HepG2 (cell line): ENCODE data around the gene HP1BP3. TPM values are rescaled to one million over a fixed set of nuclear protein-coding genes. Genes with fewer than 3 reads are reported as not detected.

Experiments
- ADNP ChIP-seq: sonication (generic); formaldehyde crosslinking; IDR thresholded peaks from 2 replicates; pipeline ENCODE4 v1.4.0; 2020; ENCODE audit warnings: missing genetic modification reagents
- DPF2 ChIP-seq: sonication (generic); formaldehyde crosslinking; IDR thresholded peaks from 2 replicates; pipeline ENCODE4 v1.4.0; 2020; ENCODE audit warnings: mild to moderate bottlenecking, low read depth, missing genetic modification reagents, borderline replicate concordance
- DZIP1 ChIP-seq: sonication (generic); formaldehyde crosslinking; IDR thresholded peaks from 2 replicates; pipeline ENCODE4 v1.5.0; 2020; ENCODE audit warnings: mild to moderate bottlenecking, missing genetic modification reagents
- KMT2B ChIP-seq: IDR thresholded peaks from 2 replicates; pipeline ENCODE4 v1.6.1; 2016; ENCODE audit warnings: missing genetic modification reagents, missing compliant biosample characterization
- MYC ChIP-seq: sonication (generic); formaldehyde crosslinking; IDR thresholded peaks from 2 replicates; pipeline ENCODE4 v1.9.0; 2021; ENCODE audit warnings: missing genetic modification reagents, borderline replicate concordance
- NCOR1 ChIP-seq: fragments of 200-600 bp; sonication (generic); IDR thresholded peaks from 2 replicates; pipeline ENCODE4 v1.7.0; 2017; ENCODE audit warnings: antibody characterized with exemption, low read length, borderline replicate concordance
- NFE2L1 ChIP-seq: sonication (generic); formaldehyde crosslinking; IDR thresholded peaks from 2 replicates; pipeline ENCODE4 v1.4.0; 2020; ENCODE audit warnings: missing genetic modification reagents, mild to moderate bottlenecking, borderline replicate concordance
- PAF1 ChIP-seq: IDR thresholded peaks from 2 replicates; pipeline ENCODE4 v1.6.1; 2016; ENCODE audit warnings: missing genetic modification reagents, missing compliant biosample characterization
- RBM22 ChIP-seq: fragments of 200-400 bp; formaldehyde crosslinking; optimal IDR thresholded peaks from 2 replicates; pipeline ENCODE3; 2017; ENCODE audit warnings: mild to moderate bottlenecking, low read length, moderate library complexity
- RXRA ChIP-seq: sonication (generic); formaldehyde crosslinking; IDR thresholded peaks from 2 replicates; pipeline ENCODE4 v1.5.1; 2020; ENCODE audit warnings: missing genetic modification reagents
- SMYD3 ChIP-seq: sonication (generic); formaldehyde crosslinking; IDR thresholded peaks from 2 replicates; pipeline ENCODE4 v1.8.1; 2023; ENCODE audit warnings: mild to moderate bottlenecking, missing genetic modification reagents
- STAT5B ChIP-seq: sonication (generic); formaldehyde crosslinking; IDR thresholded peaks from 2 replicates; pipeline ENCODE4 v1.4.0; 2020; ENCODE audit warnings: missing genetic modification reagents
- TBP ChIP-seq: sonication (generic); formaldehyde crosslinking; IDR thresholded peaks from 2 replicates; pipeline ENCODE4 v1.5.0; 2020; ENCODE audit warnings: missing genetic modification reagents
- ZBTB43 ChIP-seq: sonication (generic); formaldehyde crosslinking; conservative IDR thresholded peaks from 2 replicates; pipeline ENCODE4 v1.4.0; 2020; ENCODE audit warnings: missing genetic modification reagents
- ZC3H13 ChIP-seq: sonication (generic); formaldehyde crosslinking; IDR thresholded peaks from 2 replicates; pipeline ENCODE4 v1.8.1; 2023; ENCODE audit warnings: mild to moderate bottlenecking, missing genetic modification reagents, moderate library complexity
- ZFP36 ChIP-seq: fragments of 150-350 bp; IDR thresholded peaks from 2 replicates; pipeline ENCODE4 v1.6.1; 2018; ENCODE audit warnings: borderline replicate concordance, low read length, low read depth; ENCODE audit not compliant: partially characterized antibody
- ZNF564 ChIP-seq: sonication (generic); formaldehyde crosslinking; IDR thresholded peaks from 2 replicates; pipeline ENCODE4 v1.8.1; 2023; ENCODE audit warnings: mild to moderate bottlenecking, missing genetic modification reagents
- polyA plus RNA-seq, 8 experiments: library from polyadenylated mRNA; depleted of rRNA in 3 of 8; stranded (reverse) in 7 of 8; unstranded in 1 of 8; fragments of >200 nt; fragmentation: Illumina TruSeq in 4 of 8; extraction: Trizol in 4 of 8; gene quantifications; 2 replicates each; pipeline versions ENCODE4 v1.2.1 to v1.2.3, GENCODE V29; 2011 to 2016; ENCODE audit warnings: low read depth in 4 of 8, missing spikeins in 1 of 8, mixed read lengths in 1 of 8; ENCODE audit not compliant: insufficient read depth in 1 of 8
- total RNA-seq, 5 experiments: library from RNA; depleted of rRNA; stranded (reverse); fragments of >200 nt; fragmentation: Illumina TruSeq; extraction: Trizol; gene quantifications; 2 replicates each; pipeline ENCODE4 v1.2.3, GENCODE V29; 2016; ENCODE audit warnings: low read depth in 1 of 5
- TF ChIP-seq, protein P1 (sequence below): sonication (generic); formaldehyde crosslinking; IDR thresholded peaks from 2 replicates; pipeline ENCODE4 v1.5.0; 2020; ENCODE audit warnings: mild to moderate bottlenecking, missing genetic modification reagents
- TF ChIP-seq, protein P2 (sequence below): sonication (generic); formaldehyde crosslinking; IDR thresholded peaks from 2 replicates; pipeline ENCODE4 v1.4.0; 2020; ENCODE audit warnings: missing genetic modification reagents, borderline replicate concordance
- TF ChIP-seq, protein P3 (sequence below): sonication (generic); formaldehyde crosslinking; IDR thresholded peaks from 2 replicates; pipeline ENCODE4 v1.4.0; 2020; ENCODE audit warnings: missing genetic modification reagents

HP1BP3 gene
- total and polyA plus RNA-seq, 2 of the 13 experiments (the other 11 are each of a cell fraction or from before 2014, with no cell fraction given), result 98.5 to 137 TPM

DNA sequence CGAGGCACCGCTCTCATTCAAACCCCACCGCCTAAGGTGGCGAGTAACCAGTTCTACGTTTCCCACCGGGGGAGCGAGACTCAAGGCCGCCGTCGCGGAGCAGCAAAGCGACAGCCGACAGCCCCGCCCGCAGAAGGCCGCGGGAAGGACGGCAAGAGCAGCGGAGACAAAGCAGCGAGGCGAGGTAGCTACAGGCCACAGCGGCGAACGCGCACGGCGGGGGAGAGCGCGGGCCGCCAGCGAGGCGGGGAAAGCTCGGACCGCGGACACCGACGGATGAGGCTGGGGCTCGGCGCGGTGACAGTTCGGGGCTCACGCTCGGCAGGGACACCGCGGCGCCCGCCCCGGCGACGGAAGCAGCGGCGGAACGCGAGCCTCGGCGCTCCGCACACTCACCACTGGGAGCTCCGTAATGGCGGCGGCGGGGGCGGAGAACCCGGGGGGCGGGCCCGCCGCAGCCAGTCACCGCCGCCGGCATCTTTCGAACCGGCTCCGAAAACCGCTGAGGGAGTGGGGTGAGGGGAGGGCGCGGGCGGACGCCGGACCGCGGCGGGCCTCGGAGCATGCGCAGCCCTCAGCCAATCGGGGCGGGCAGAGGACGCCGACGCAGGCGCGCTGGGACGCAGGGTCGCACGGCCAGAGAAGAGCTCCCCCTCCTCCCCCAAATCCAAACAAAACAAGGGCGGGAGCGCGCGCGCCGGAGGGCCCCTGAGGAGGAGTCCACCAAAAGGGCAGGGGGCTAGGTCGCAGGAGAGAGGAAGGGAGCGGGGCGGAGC, 666 bp downstream of the HP1BP3 start (continued):
- peak; percentile 85; the same call in 1 of the 2 replicates for TF ChIP-seq MYC (CRISPR knock-in tag)
- TF ChIP-seq, protein P1, sequence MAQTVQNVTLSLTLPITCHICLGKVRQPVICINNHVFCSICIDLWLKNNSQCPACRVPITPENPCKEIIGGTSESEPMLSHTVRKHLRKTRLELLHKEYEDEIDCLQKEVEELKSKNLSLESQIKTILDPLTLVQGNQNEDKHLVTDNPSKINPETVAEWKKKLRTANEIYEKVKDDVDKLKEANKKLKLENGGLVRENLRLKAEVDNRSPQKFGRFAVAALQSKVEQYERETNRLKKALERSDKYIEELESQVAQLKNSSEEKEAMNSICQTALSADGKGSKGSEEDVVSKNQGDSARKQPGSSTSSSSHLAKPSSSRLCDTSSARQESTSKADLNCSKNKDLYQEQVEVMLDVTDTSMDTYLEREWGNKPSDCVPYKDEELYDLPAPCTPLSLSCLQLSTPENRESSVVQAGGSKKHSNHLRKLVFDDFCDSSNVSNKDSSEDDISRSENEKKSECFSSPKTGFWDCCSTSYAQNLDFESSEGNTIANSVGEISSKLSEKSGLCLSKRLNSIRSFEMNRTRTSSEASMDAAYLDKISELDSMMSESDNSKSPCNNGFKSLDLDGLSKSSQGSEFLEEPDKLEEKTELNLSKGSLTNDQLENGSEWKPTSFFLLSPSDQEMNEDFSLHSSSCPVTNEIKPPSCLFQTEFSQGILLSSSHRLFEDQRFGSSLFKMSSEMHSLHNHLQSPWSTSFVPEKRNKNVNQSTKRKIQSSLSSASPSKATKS (CRISPR knock-in tag), result no peak
- TF ChIP-seq NCOR1, result no peak
- TF ChIP-seq TBP (CRISPR knock-in tag), result no peak
- no peak for TF ChIP-seq SMYD3 (CRISPR knock-in tag)
- TF ChIP-seq NFE2L1 (CRISPR knock-in tag), result no peak
- peak; percentile 69 for TF ChIP-seq ZBTB43
- TF ChIP-seq, protein P2, sequence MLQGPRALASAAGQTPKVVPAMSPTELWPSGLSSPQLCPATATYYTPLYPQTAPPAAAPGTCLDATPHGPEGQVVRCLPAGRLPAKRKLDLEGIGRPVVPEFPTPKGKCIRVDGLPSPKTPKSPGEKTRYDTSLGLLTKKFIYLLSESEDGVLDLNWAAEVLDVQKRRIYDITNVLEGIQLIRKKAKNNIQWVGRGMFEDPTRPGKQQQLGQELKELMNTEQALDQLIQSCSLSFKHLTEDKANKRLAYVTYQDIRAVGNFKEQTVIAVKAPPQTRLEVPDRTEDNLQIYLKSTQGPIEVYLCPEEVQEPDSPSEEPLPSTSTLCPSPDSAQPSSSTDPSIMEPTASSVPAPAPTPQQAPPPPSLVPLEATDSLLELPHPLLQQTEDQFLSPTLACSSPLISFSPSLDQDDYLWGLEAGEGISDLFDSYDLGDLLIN, result 0 out of 2 replicates have a peak, but pooled peaks have one; percentile 29
- TF ChIP-seq KMT2B (CRISPR knock-in tag), result peak; percentile 46; the same call in 1 of the 2 replicates
- TF ChIP-seq, protein P3, sequence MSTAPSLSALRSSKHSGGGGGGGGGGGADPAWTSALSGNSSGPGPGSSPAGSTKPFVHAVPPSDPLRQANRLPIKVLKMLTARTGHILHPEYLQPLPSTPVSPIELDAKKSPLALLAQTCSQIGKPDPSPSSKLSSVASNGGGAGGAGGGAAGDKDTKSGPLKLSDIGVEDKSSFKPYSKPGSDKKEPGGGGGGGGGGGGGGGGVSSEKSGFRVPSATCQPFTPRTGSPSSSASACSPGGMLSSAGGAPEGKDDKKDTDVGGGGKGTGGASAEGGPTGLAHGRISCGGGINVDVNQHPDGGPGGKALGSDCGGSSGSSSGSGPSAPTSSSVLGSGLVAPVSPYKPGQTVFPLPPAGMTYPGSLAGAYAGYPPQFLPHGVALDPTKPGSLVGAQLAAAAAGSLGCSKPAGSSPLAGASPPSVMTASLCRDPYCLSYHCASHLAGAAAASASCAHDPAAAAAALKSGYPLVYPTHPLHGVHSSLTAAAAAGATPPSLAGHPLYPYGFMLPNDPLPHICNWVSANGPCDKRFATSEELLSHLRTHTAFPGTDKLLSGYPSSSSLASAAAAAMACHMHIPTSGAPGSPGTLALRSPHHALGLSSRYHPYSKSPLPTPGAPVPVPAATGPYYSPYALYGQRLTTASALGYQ (CRISPR knock-in tag), result peak; percentile 51
- peak; percentile 29 for TF ChIP-seq RBM22
- peak; percentile 69; the same call in 1 of the 2 replicates for TF ChIP-seq ZC3H13 (CRISPR knock-in tag)
- TF ChIP-seq ADNP, result no peak
- TF ChIP-seq STAT5B (CRISPR knock-in tag), result no peak
- TF ChIP-seq PAF1 (CRISPR knock-in tag), result no peak
- no peak for TF ChIP-seq ZFP36
- TF ChIP-seq RXRA, result peak; percentile 52; the same call in 1 of the 2 replicates
- TF ChIP-seq DPF2 (CRISPR knock-in tag), result no peak
- TF ChIP-seq ZNF564 (CRISPR knock-in tag), result no peak; the same call in none of the 2 replicates
- TF ChIP-seq DZIP1 (CRISPR knock-in tag), result peak; percentile 53; the same call in 1 of the 2 replicates
